Fibroblast of lung (primary cell): ENCODE data around the gene NTRK2. TPM values are rescaled to one million over a fixed set of nuclear protein-coding genes. Genes with fewer than 3 reads are reported as not detected.

Experiments
- DNase-seq, 2 donors: peaks; one replicate each; pipeline versions ENCODE4 v3.0.0 to v3.0.0-alpha.2; 2010; ENCODE audit warnings: low read depth in 2 of 2
- H2AFZ ChIP-seq: 2 replicates; pipeline ENCODE4 v1.5.1; 2012; ENCODE audit warnings: low read length, control low read depth, inconsistent platforms
- H3K27ac ChIP-seq: 2 replicates; pipeline ENCODE4 v1.5.1; 2011; ENCODE audit warnings: low read length, control low read depth; ENCODE audit not compliant: insufficient read depth
- H3K27me3 ChIP-seq: 2 replicates; pipeline ENCODE4 v1.5.1; 2011; ENCODE audit warnings: mild to moderate bottlenecking, low read length; ENCODE audit not compliant: control insufficient read depth, insufficient read depth
- H3K36me3 ChIP-seq: 2 replicates; pipeline ENCODE4 v1.5.1; 2011; ENCODE audit warnings: low read length; ENCODE audit not compliant: control insufficient read depth, insufficient read depth
- H3K4me1 ChIP-seq: 2 replicates; pipeline ENCODE4 v1.5.1; 2011; ENCODE audit warnings: low read length; ENCODE audit not compliant: control insufficient read depth, insufficient read depth; ENCODE audit errors: extremely low read depth
- H3K4me2 ChIP-seq: 2 replicates; pipeline ENCODE4 v1.5.1; 2011; ENCODE audit warnings: low read length, control low read depth; ENCODE audit not compliant: insufficient read depth; ENCODE audit errors: extremely low read depth
- H3K4me3 ChIP-seq, 4 experiments: fragments of 200-600 bp in 1 of 4; sonication (generic) in 1 of 4; replicated peaks in 1 of 4; 2 replicates each; pipeline ENCODE4 v1.5.1; 2011 to 2016; ENCODE audit warnings: low read length in 4 of 4, low read depth in 3 of 4, mild to moderate bottlenecking in 3 of 4, control low read depth in 2 of 4, inconsistent platforms in 1 of 4, mixed read lengths in 1 of 4; ENCODE audit not compliant: insufficient read depth in 1 of 4; ENCODE audit errors: control extremely low read depth in 1 of 4
- H3K79me2 ChIP-seq: 2 replicates; pipeline ENCODE4 v1.5.1; 2012; ENCODE audit warnings: mild to moderate bottlenecking, low read length, inconsistent platforms; ENCODE audit not compliant: control insufficient read depth, insufficient read depth
- H3K9ac ChIP-seq: 2 replicates; pipeline ENCODE4 v1.5.1; 2011; ENCODE audit warnings: mild to moderate bottlenecking, low read length, control low read depth; ENCODE audit not compliant: insufficient read depth
- H3K9me3 ChIP-seq: 2 replicates; pipeline ENCODE4 v1.5.1; 2012; ENCODE audit warnings: low read depth, low read length; ENCODE audit not compliant: control insufficient read depth, insufficient read depth
- H4K20me1 ChIP-seq: 2 replicates; pipeline ENCODE4 v1.5.1; 2011; ENCODE audit warnings: low read length; ENCODE audit not compliant: control insufficient read depth, insufficient read depth; ENCODE audit errors: extremely low read depth
- CTCF ChIP-seq, 2 donors: IDR thresholded peaks in 1 of 2; conservative IDR thresholded peaks in 1 of 2; 1 replicate in 1 of 2; 2 replicates in 1 of 2; pipeline ENCODE4 v1.5.1; 2011 to 2012; ENCODE audit warnings: low read length in 2 of 2, control low read depth in 1 of 2, inconsistent platforms in 1 of 2, low read depth in 1 of 2, mild to moderate bottlenecking in 1 of 2
- EZH2 ChIP-seq: IDR thresholded peaks from 2 replicates; pipeline ENCODE4 v1.5.1; 2012; ENCODE audit warnings: low read length, control low read depth, mild to moderate bottlenecking; ENCODE audit errors: missing control alignments
- polyA plus RNA-seq, 2 donors: library from polyadenylated mRNA; depleted of rRNA in 1 of 2; stranded (reverse) in 1 of 2; unstranded in 1 of 2; fragments of >200 nt; gene quantifications; 2 replicates each; pipeline ENCODE4 v1.2.1, GENCODE V29; 2011 to 2012; ENCODE audit warnings: missing spikeins in 1 of 2
- total RNA-seq: library from RNA; depleted of rRNA; stranded (reverse); fragments of >200 nt; gene quantifications from 2 replicates; pipeline ENCODE4 v1.2.1, GENCODE V29; 2014

The NTRK2 gene
- total and polyA plus RNA-seq, 2 donors (not counting 1 experiment from before 2014, with no cell fraction given) = 0.66 to 1.1 TPM

GRCh38 chr9:84748112-84748511 lies 78.6 kb downstream of the NTRK2 start:
- Histone ChIP-seq H3K36me3 (no peaks in the 10 kb centered on the region), H3K4me2 (no peak overlapping the region), H3K9ac (no peak overlapping the region), H4K20me1 (no peaks in the 10 kb centered on the region), H3K27ac (no peak overlapping the region), H2AFZ (no peak overlapping the region), H3K4me3 (no peak overlapping the region), H3K9me3 (no peaks in the 10 kb centered on the region), H3K4me1 (no peaks in the 10 kb centered on the region), H3K79me2 (no peaks in the 10 kb centered on the region), H3K27me3 (no peaks in the 10 kb centered on the region)
- TF ChIP-seq EZH2 (no peak), CTCF (conservative IDR thresholded peaks at IDR 0.05 in 1 of 2, IDR thresholded peaks at IDR 0.05 in 1 of 2; ENCODE audit: low read depth in 1 of 2, low read length in 2 of 2) (no peak)
- DNase-seq = no peak

- no peaks in the 10 kb centered on the region for H3K27me3 ChIP-seq
- DNase-seq = peak in 1 of 2 donors; percentile 23
- no peak overlapping the region for H2AFZ ChIP-seq
- peak overlapping the region; percentile 8 for H3K4me2 ChIP-seq
- H4K20me1 ChIP-seq = no peaks in the 10 kb centered on the region
- TF ChIP-seq EZH2 = no peak
- no peak for TF ChIP-seq CTCF (conservative IDR thresholded peaks at IDR 0.05 in 1 of 2, IDR thresholded peaks at IDR 0.05 in 1 of 2; ENCODE audit: low read depth in 1 of 2, low read length in 2 of 2)
- H3K36me3 ChIP-seq = no peaks in the 10 kb centered on the region
- no peak overlapping the region for H3K9ac ChIP-seq
- no peak overlapping the region for H3K27ac ChIP-seq
- no peak overlapping the region for H3K4me3 ChIP-seq
- peaks cover 7% of the 10 kb centered on the region for H3K4me1 ChIP-seq
- H3K79me2 ChIP-seq = no peaks in the 10 kb centered on the region
- no peaks in the 10 kb centered on the region for H3K9me3 ChIP-seq
Observed at GRCh38 chr9:84750152-84750865, 80.8 kb downstream of the NTRK2 start.

- Histone ChIP-seq H2AFZ (no peak overlapping the region), H3K4me2 (no peak overlapping the region), H3K4me3 (no peak overlapping the region), H3K9ac (no peak overlapping the region), H3K4me1 (peaks cover 7% of the 10 kb centered on the region), H3K9me3 (no peaks in the 10 kb centered on the region), H3K27me3 (no peaks in the 10 kb centered on the region), H3K79me2 (no peaks in the 10 kb centered on the region), H3K36me3 (no peaks in the 10 kb centered on the region), H3K27ac (no peak overlapping the region), H4K20me1 (no peaks in the 10 kb centered on the region)
- peak in 1 of 2 donors; percentile 70 for DNase-seq
- no peak for TF ChIP-seq CTCF (conservative IDR thresholded peaks at IDR 0.05 in 1 of 2, IDR thresholded peaks at IDR 0.05 in 1 of 2; ENCODE audit: low read depth in 1 of 2, low read length in 2 of 2)
- no peak for TF ChIP-seq EZH2
Observed at GRCh38 chr9:84751921-84752320, 82.4 kb downstream of the NTRK2 start.
